ENCODE results near the gene ATP8A2.

GRCh38 chr13:26019251-26019650, 647.5 kb downstream of the ATP8A2 start:
- TF ChIP-seq POLR2A (IDR thresholded peaks at IDR 0.05) (no peak), CTCF (IDR thresholded peaks at IDR 0.05) (no peak)
